Jurkat, Clone E6-1 (cell line): ENCODE data around the gene DACH1.

Source experiments
- DNase-seq: peaks from one replicate; pipeline ENCODE4 v3.0.0-alpha.2; 2011; ENCODE audit warnings: low read depth, low spot score
- H3K4me3 ChIP-seq: 2 replicates; pipeline ENCODE4 v1.5.1; 2011; ENCODE audit warnings: mild to moderate bottlenecking, low read length, control low read depth, moderate library complexity

Gene DACH1

DNA sequence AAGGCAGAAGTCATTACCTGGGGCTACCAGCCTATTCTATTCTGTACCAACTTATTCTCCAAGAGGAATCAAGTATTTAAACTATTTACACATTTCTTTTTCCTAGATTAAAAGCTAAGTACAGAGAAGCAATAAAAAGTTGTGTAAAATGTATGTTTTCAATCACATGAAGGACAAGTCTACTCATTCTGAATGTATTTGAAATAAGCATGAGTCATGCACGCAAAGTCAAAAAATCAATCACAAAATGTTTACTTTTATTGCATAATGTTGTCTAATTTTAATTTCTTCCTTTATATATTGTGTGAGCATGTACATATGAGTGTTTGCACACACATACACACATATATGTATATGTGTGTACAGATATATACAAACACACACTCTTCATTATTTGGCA lies 136.7 kb downstream of the DACH1 start:
- no peak overlapping the region for H3K4me3 ChIP-seq
- DNase-seq = no peak

- no peak overlapping the region for H3K4me3 ChIP-seq
- no peak for DNase-seq
Measured at GRCh38 chr13:71729441-71729840, 137.6 kb downstream of the DACH1 start.

DNA sequence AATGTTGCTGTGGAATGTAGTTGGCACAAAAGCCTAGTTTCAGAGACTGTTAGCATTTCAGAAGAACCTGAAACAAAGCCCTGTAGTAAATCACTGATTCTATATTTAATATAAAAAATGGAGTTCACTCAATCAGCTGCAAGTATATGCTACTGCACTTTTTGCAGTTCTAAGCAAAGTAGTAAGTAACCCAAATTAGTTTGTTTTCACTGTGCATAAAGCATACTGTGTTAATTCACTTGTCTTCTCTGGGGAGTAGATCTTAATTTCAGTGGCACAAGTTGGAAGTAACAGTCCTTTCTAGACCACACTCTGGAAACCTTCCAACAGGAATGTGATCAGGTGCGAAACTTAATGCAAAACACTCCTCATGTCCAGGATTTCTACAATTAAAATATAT lies 139.3 kb downstream of the DACH1 start:
- no peak for DNase-seq
- H3K4me3 ChIP-seq = no peak overlapping the region

- DNase-seq = no peak
- H3K4me3 ChIP-seq = no peak overlapping the region
Measured at GRCh38 chr13:71727042-71727441, 140.0 kb downstream of the DACH1 start.

DNA sequence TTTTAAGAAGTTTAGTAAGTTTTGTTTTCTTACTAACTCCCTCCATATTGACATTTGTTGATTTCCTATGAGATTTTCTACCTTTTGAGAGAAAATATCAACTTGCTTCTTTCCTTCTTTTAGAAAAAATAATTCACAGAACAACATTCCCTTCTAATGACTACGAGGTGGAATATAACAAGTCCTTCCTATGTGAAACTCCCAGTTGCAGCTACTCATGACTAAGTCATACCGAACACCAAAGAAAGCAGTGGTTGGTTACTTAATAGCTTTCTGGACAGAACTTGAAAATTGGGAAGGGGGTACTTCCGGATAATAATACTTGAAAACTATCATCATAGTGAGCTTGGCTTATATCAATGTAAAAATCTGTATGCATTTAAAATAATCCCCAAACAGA lies 144.8 kb downstream of the DACH1 start:
- H3K4me3 ChIP-seq = no peak overlapping the region
- no peak for DNase-seq

GRCh38 chr13:71721104-71721503 lies 145.9 kb downstream of the DACH1 start:
- no peak for DNase-seq
- H3K4me3 ChIP-seq = no peak overlapping the region

GRCh38 chr13:71718931-71719330 lies 148.1 kb downstream of the DACH1 start:
- no peak for DNase-seq
- H3K4me3 ChIP-seq = no peak overlapping the region

DNA sequence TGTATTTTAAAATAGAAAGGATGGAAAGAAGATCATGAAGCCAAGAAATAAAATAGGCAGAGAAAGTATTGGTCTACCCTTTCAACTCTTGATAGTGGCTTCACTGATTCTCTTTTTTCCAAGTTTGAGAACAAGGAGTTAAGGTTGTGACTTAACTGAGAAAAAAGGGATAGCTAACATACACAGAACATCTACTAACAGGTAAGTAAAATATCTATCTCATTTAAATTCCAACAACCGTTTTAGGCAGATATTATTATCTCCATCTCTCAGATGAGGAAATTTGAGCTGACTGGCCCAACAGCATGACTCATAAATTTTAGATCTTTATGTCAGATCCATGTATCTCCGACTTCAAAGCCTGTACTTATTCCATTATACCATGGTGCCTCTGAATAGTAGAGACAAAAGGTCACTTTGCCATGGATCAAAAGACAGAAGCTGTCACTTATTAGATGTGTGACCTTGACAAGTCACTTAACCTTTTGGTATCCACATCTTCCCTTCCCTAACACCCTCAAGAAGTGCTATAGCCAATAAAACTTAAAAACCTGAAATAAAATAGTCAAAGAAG lies 152.1 kb downstream of the DACH1 start:
- H3K4me3 ChIP-seq = no peak overlapping the region
- DNase-seq = no peak

GRCh38 chr13:71712988-71713653 lies 153.9 kb downstream of the DACH1 start:
- no peak for DNase-seq

DNA sequence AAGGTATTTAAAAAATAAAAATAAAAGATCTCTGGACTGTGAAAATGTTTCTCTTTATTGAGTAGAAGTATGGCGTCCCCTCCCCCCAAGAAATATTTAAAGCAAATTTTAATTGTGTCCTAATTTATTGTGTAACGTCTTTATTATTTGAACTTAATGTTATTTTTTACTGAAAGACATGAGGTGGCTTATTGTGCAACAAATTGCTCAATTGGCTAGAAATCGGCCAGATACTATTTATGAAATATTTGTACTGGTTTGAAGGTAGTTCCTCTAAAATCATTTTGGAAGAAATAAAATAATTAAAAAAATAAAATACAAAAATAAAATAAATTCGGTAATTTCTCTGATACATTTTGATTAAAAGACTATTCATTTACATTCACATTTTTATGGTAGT lies 162.3 kb downstream of the DACH1 start:
- H3K4me3 ChIP-seq = no peak overlapping the region
- no peak for DNase-seq

More at GRCh38 chr13:71712988-71713653, 153.9 kb downstream of the DACH1 start:
- H3K4me3 ChIP-seq = no peak overlapping the region

DNA sequence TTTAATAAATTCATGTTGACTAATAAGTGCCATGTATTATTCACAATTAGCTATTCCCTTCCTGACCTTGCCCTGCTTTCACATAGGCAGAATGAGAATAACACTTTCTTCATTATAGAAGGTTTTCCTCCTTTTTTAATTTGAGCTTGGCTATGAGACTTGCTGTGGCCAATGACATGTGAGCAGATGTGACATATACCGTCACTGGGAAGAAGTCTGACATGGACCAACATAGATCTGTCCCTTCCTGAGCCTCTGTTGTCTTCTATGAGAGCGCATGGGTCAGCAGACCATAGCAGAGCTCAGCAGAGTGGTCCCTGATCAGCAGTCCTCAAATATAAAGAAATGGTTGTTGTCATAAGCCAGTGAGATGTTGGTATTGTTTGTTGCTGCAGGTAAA lies 163.9 kb downstream of the DACH1 start:
- no peak for DNase-seq
- no peak overlapping the region for H3K4me3 ChIP-seq

- no peak overlapping the region for H3K4me3 ChIP-seq
- no peak for DNase-seq
Measured at GRCh38 chr13:71702253-71702652, 164.8 kb downstream of the DACH1 start.

- no peak for DNase-seq
- H3K4me3 ChIP-seq = no peak overlapping the region
Measured at GRCh38 chr13:71701741-71702140, 165.3 kb downstream of the DACH1 start.

DNA sequence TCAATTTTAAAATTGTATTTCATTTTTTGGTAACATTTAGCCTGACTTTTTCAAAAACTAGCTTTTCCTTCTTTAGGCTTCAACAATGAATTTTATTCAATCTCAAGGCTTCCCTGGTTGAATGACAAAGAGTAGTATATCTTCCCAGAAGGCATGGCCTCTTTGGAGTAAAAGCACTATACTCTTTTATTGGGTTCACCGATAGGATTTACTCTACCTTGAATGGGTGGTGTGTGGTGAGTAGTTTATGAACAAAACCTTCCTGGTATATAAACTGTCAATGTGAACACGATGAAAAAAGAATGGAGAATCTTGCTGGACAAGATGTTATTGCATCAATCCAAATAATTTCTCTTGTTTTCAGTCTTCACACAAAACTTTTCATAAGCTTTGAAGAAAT lies 167.7 kb downstream of the DACH1 start:
- DNase-seq = no peak
- H3K4me3 ChIP-seq = no peak overlapping the region

DNA sequence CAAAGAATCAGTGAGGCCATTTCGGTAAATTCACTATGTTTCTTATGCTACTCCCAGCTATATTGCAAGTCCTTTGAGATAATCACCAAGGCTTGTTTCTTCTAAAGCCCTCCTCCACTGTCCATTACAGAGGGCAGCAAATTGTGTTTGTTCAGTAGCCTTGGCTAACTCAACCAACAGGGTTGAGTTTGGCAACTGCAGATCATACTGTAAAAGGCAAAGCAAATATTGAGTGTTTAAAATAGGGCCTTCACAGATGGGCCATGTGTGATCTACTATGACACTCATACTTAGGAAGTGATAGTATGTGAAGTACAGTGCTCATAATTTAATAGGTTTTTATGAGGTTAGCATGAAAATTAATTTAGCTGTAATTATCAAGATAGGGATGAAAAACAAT lies 171.3 kb downstream of the DACH1 start:
- DNase-seq = no peak
- H3K4me3 ChIP-seq = no peak overlapping the region

DNA sequence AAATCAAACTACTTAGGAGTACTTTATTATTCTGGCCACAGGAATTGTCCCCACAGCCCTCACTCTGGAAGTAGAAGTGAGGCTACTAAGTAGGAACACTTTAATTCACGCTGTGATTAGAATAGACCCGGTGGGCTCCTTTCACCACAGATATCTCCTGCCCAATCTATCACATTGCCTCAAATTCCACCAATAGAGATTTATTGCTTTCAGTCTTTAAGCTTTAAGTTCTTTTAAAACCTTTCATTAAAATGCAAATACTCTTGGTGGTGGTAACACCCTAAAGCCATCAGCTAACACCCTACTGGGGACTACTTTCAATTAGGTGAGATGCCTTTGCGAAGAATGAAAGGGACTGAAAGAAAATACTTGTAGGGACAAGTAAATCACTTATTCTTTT lies 181.9 kb downstream of the DACH1 start:
- no peak for DNase-seq
- H3K4me3 ChIP-seq = no peak overlapping the region

GRCh38 chr13:71681901-71682613 lies 184.9 kb downstream of the DACH1 start:
- no peak for DNase-seq
- H3K4me3 ChIP-seq = no peak overlapping the region

- DNase-seq = no peak
- H3K4me3 ChIP-seq = no peak overlapping the region
Measured at GRCh38 chr13:71677124-71677523, 189.9 kb downstream of the DACH1 start.

DNA sequence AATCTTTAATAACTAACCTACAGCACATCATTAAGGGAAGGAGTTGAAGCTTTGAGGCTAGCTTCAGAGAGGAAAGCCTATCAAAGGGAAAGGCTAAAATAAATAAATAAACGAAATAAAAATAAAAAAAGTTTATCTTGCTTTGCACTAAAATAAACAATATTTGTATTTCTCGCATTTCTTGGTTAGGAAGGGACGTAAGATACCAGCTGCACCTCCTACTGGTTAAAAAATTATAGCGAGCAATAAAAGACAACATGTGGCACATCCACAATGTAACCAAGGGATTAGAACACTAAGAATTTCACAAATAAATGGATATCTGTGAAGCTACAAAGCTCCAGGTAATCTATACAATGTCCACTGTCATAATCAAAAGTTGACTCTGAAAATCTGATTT lies 194.5 kb downstream of the DACH1 start:
- DNase-seq = no peak
- H3K4me3 ChIP-seq = no peak overlapping the region

- no peak for DNase-seq
- H3K4me3 ChIP-seq = no peak overlapping the region
Measured at GRCh38 chr13:71663431-71663830, 203.6 kb downstream of the DACH1 start.

DNA sequence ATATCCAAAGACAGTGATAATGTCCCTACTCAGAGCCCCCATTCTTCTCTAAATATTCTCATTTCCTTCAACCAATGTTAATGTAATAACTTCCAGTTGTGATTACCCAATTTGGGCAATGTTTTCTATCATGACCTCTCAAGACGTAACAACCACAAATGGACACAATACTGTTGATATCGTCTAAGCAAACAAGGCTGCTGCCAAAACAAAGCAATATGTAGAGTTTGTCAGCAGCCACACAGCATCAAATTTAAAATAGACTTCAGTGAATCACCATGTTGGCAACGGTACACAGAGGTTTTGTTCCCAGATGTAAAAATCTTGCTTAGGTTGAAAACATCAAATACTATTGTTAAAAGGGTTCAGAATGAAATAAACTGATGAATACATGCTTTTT lies 205.1 kb downstream of the DACH1 start:
- no peak for DNase-seq
- no peak overlapping the region for H3K4me3 ChIP-seq
